Activated CD8-positive, alpha-beta memory T cell treated with anti-CD3 and anti-CD28 coated beads, Interleukin-2, amount 50 U/mL, for 1 hour (primary cell): Measurements from ENCODE around the gene XRCC2.
"Not testable (repeated sequence)": the region's sequence is repeated elsewhere in the genome, so short reads cannot be mapped to it uniquely, and the experiment has no call there.

ENCODE experiments used
- DNase-seq: peaks from one replicate; pipeline ENCODE4 v3.0.0-alpha.2; 2020; ENCODE audit errors: extremely low read depth

Gene XRCC2

DNA sequence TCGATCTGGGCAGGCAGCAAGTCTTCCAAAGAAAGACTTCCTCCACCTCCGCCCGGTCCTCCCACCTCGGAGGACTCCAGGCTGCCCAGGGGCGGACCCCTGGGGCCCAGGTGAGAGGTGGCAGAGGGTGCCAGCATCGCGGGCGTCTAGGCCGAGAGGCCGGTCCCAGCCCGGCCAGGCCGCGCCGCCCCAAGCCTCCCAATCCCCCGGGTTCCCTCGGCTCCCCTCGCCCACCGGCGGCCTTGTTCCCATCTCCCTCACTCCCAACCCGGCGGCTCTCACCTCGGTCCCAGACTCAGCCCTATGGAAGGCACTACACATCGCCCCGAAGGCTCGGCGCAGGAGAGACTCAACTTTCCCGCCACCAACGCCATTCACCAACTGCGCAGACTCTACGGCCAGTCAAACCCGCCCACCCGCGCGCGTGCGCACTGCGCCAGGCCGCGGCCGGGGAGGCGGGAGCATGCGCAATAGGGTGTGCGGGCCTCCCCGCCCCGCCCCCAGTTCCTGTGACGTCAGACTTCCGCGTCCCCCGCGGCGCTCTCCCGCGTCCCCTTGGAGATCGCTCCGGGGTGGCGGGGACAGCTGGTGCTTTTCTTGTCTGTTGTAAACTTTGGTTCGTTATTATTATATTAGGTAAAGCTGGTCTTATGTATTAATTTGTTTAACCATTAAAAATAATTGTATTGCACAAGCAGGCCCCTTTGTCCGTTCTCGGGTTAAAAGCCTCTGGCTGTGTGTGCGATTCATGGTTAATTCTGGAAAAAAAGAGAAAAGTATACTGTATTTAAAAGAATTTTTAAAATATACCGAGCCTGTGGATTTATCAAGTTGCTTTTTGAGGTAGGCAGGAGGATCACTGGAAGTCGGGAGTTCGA is at the start of gene XRCC2:
Gene XRCC2, minus strand, starts transcription at position 383 of the 878 bp plus-strand sequence. Its CDS starts 62 bp downstream, at position 321.
- DNase-seq = peak; percentile 87

DNA sequence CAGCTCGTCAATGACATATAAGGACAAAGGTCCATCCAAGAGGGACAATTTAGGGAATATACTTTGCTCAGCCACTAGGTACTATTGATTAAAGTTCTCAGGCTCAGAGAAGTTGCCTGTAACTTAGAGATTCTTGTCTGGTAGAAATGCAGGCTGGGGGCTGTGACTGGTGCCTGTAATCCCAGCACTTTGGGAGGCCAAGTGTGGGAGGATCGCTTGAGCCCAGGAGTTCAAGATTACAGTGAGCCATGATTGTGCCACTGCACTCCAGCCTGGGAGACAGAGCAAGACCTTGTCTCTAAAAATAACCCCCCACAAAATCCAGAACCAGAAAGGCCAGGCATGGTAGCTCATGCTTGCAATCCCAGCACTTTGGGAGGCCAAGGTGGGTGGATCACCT is 47.4 kb upstream of the XRCC2 start:
- no peak for DNase-seq

- not testable (repeated sequence) for DNase-seq
These were observed 36.6 kb upstream of the XRCC2 start for GRCh38 chr7:152712412-152713042.

DNA sequence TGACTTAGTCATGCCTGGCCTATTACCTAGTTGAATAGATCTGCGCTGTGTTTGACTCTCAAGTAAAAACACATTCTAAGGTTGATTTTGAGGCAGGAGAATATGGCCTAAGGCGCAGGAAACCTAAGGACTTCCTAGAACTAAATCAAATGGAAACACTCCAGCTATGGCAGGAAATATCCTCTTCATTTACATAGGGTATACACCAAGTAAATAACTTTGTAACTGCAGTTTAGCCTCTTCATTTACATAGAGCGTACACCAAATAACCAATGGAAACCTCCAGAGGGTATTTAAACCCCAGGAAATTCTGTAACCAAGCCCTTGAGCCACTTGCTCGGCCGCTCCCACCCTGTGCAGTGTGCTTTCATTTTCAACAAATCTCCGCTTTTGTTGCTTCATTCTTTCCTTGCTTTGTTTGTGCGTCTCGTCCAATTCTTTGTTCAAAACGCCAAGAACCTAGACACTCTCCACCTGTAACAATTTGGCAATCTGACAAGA is 35.6 kb upstream of the XRCC2 start:
- DNase-seq = no peak

- no peak for DNase-seq
These were observed 34.2 kb upstream of the XRCC2 start for GRCh38 chr7:152710153-152710442.

DNA sequence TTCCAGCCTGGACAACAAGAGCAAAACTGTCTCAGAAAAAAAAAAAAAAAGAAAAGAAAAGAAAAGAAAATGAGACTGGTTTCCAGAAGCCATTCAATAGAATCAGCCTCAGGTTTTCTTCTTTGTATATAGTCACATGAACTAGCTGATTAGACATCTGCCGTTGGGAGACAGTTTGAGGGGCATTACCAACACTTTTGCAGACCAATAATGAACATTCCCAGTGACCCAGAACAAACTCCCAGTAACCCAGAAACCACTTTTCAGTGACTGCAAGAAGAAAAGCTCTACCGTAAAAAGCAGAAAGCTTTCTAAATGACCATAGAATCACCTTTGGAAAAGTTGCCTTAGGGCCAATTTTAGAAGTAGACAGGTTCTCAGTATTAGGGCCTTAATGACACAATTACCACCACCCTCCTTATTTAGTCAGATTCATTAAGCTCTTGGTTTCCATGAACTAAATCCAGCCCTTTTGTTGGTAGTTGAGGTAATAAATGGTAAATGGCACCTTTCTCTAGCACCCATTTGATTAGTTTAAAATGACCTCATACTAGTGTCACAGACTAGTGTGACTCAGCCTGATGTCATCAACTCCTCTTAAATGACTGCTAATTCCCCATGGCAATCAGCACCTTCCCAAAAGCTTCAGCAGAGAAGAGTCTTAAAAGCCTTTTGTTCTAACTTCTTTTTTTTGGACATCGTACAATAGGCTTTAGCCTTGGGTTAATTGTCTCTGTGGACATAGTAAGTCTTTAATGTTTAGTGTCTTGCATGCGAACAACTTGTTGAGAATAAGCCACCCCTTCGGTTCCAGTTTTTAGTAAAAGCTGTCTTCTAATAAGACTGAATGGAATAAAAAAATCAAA is 33.6 kb upstream of the XRCC2 start:
- DNase-seq = no peak

- no peak for DNase-seq
These were observed 28.9 kb upstream of the XRCC2 start for GRCh38 chr7:152704796-152705384.

DNA sequence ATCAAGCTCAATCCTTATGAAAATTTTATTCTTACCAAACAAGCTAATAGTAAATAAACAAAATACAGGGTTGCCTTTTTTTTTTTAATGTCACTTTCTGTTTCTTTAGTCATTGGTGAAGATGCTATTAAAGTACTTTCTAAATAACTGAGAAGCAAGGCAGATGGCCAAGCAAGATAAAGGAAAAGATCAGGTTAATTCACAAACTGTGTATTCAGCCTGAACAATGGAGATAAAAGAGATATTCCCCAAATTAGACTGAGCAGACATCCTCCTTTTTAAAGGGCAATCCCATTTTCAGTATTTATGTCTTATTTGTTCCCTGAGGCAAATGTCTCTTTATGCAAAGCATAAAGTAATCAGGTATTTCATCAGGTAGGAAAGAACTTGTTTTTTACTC is 23.1 kb upstream of the XRCC2 start:
- no peak for DNase-seq

- DNase-seq = not testable (repeated sequence)
These were observed 21.5 kb upstream of the XRCC2 start for GRCh38 chr7:152697268-152697974.

GRCh38 chr7:152692196-152692595 is 16.3 kb upstream of the XRCC2 start:
- DNase-seq = not testable (repeated sequence)

- DNase-seq = no peak
These were observed 7.4 kb upstream of the XRCC2 start for GRCh38 chr7:152683297-152683696.

- DNase-seq = no peak
These were observed 2.1 kb upstream of the XRCC2 start for GRCh38 chr7:152677808-152678670.

DNA sequence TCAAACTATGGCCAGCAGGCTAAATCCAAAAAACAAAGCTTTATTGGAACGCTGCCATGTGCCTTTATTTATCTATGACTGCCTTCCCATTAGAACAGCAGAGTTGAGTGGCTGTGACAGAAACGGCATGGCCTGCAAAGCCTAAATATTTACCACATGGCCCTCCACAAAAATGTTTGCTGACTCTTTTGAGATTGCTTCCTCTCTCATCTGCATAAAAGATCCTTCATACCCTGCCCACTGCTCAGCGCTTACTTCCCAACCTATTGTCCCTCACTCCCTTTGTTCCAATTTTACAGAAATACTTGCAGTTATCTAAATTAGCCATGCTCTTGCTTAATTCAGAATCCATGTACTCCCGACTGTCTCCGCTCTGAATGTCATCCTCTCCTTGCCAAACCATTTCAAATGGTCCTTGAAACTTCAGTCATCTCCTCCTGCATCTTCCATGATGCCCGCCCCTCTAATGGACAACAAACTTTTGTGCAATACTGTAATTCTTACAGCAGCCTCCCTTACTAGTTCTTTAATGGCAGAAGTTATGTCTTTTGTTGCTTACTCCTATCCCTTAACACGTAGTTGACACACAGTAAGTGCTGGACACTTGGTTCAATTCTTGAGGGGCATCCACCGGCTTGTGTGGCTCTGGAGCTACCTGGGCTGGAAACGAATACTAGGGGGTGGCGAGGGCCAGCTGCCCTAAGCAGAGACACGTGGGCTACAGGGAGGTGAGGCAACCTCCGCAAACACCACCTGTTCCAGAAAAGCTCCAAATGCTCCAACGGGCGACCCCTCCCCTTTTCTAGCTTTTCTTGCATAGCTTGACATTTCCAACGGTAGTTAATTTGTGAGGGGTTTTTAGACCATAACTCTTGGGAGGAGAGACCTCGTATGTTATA is 832 bp downstream of the XRCC2 start:
- no peak for DNase-seq

DNA sequence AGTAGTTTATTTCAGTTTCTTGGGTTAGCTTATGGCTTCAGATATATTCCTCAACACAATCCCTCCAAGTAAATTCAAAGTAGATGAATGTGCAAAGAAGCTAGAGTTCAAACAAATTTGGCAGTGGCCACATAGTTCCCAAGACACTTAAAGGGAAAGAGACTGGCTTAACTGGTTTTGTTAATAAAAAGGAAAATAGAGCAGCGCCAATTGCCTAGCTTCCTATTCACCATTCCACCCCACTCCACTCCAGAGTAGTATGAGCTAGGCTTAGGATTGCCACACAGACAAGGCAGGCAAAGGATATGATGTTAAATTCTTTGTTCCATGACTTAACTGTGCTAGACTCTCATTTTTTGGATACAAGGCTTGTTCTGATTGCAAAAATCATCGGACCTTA is 2.0 kb downstream of the XRCC2 start:
- DNase-seq = no peak

GRCh38 chr7:152672626-152673025 is 3.3 kb downstream of the XRCC2 start:
- DNase-seq = no peak

GRCh38 chr7:152669758-152670157 is 6.2 kb downstream of the XRCC2 start:
- no peak for DNase-seq

GRCh38 chr7:152668975-152669374 is 7.0 kb downstream of the XRCC2 start:
- no peak for DNase-seq

DNA sequence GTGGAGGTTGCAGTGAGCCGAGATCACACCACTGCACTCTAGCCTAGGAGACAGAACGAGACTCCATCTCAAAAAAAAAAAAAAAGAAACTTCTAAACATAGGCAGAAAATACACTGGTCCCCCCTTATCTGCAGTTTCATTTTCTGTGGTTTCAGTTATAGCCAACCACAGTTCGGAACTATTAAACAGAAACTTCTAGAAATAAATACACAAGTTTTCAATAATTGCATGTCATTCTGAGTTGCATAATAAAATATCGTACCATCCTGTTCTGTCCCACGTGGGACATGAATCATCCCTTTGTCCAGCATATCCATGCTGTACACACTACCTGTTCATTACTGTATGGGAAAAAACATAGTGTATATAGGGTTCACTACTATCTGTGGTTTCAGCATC is 8.0 kb downstream of the XRCC2 start:
- DNase-seq = no peak

DNA sequence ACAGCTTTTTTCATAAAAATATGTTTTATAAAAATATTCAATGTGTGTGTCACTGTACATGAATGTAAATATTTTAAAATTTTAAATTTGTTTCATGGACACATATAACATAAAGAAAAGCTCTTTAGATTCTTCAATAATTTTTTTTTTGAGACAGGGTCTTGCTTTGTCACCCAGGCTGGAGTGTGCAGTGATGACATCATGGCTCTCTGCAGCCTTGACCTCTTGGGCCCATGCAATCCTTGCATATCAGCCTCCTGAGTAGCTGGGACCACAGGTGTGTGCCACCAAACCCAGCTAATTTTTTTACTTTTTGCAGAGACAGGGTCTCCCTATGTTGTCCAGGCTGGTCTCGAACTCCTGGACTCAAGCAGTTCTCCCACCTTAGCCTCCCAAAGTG is 9.9 kb downstream of the XRCC2 start:
- no peak for DNase-seq
